Fibroblast of lung (primary cell): ENCODE results near the gene KIAA0930. TPM values are rescaled to one million over a fixed set of nuclear protein-coding genes. Genes with fewer than 3 reads are reported as not detected.

Source experiments
- DNase-seq, 2 donors: peaks; one replicate each; pipeline versions ENCODE4 v3.0.0 to v3.0.0-alpha.2; 2010; ENCODE audit warnings: low read depth in 2 of 2
- H2AFZ ChIP-seq: 2 replicates; pipeline ENCODE4 v1.5.1; 2012; ENCODE audit warnings: low read length, control low read depth, inconsistent platforms
- H3K27ac ChIP-seq: 2 replicates; pipeline ENCODE4 v1.5.1; 2011; ENCODE audit warnings: low read length, control low read depth; ENCODE audit not compliant: insufficient read depth
- H3K27me3 ChIP-seq: 2 replicates; pipeline ENCODE4 v1.5.1; 2011; ENCODE audit warnings: mild to moderate bottlenecking, low read length; ENCODE audit not compliant: control insufficient read depth, insufficient read depth
- H3K36me3 ChIP-seq: 2 replicates; pipeline ENCODE4 v1.5.1; 2011; ENCODE audit warnings: low read length; ENCODE audit not compliant: control insufficient read depth, insufficient read depth
- H3K4me1 ChIP-seq: 2 replicates; pipeline ENCODE4 v1.5.1; 2011; ENCODE audit warnings: low read length; ENCODE audit not compliant: control insufficient read depth, insufficient read depth; ENCODE audit errors: extremely low read depth
- H3K4me2 ChIP-seq: 2 replicates; pipeline ENCODE4 v1.5.1; 2011; ENCODE audit warnings: low read length, control low read depth; ENCODE audit not compliant: insufficient read depth; ENCODE audit errors: extremely low read depth
- H3K4me3 ChIP-seq, 4 experiments: fragments of 200-600 bp in 1 of 4; sonication (generic) in 1 of 4; replicated peaks in 1 of 4; 2 replicates each; pipeline ENCODE4 v1.5.1; 2011 to 2016; ENCODE audit warnings: low read length in 4 of 4, low read depth in 3 of 4, mild to moderate bottlenecking in 3 of 4, control low read depth in 2 of 4, inconsistent platforms in 1 of 4, mixed read lengths in 1 of 4; ENCODE audit not compliant: insufficient read depth in 1 of 4; ENCODE audit errors: control extremely low read depth in 1 of 4
- H3K79me2 ChIP-seq: 2 replicates; pipeline ENCODE4 v1.5.1; 2012; ENCODE audit warnings: mild to moderate bottlenecking, low read length, inconsistent platforms; ENCODE audit not compliant: control insufficient read depth, insufficient read depth
- H3K9ac ChIP-seq: 2 replicates; pipeline ENCODE4 v1.5.1; 2011; ENCODE audit warnings: mild to moderate bottlenecking, low read length, control low read depth; ENCODE audit not compliant: insufficient read depth
- H3K9me3 ChIP-seq: 2 replicates; pipeline ENCODE4 v1.5.1; 2012; ENCODE audit warnings: low read depth, low read length; ENCODE audit not compliant: control insufficient read depth, insufficient read depth
- H4K20me1 ChIP-seq: 2 replicates; pipeline ENCODE4 v1.5.1; 2011; ENCODE audit warnings: low read length; ENCODE audit not compliant: control insufficient read depth, insufficient read depth; ENCODE audit errors: extremely low read depth
- EZH2 ChIP-seq: IDR thresholded peaks from 2 replicates; pipeline ENCODE4 v1.5.1; 2012; ENCODE audit warnings: low read length, control low read depth, mild to moderate bottlenecking; ENCODE audit errors: missing control alignments
- polyA plus RNA-seq, 2 donors: library from polyadenylated mRNA; depleted of rRNA in 1 of 2; stranded (reverse) in 1 of 2; unstranded in 1 of 2; fragments of >200 nt; gene quantifications; 2 replicates each; pipeline ENCODE4 v1.2.1, GENCODE V29; 2011 to 2012; ENCODE audit warnings: missing spikeins in 1 of 2
- total RNA-seq: library from RNA; depleted of rRNA; stranded (reverse); fragments of >200 nt; gene quantifications from 2 replicates; pipeline ENCODE4 v1.2.1, GENCODE V29; 2014
- TF ChIP-seq, protein P1 (sequence below), 2 donors: IDR thresholded peaks in 1 of 2; conservative IDR thresholded peaks in 1 of 2; 1 replicate in 1 of 2; 2 replicates in 1 of 2; pipeline ENCODE4 v1.5.1; 2011 to 2012; ENCODE audit warnings: low read length in 2 of 2, control low read depth in 1 of 2, inconsistent platforms in 1 of 2, low read depth in 1 of 2, mild to moderate bottlenecking in 1 of 2

KIAA0930 gene
- total and polyA plus RNA-seq, 2 donors (not counting 1 experiment from before 2014, with no cell fraction given): 28.2 to 30.9 TPM

GRCh38 chr22:45181240-45181639 lies 59.5 kb downstream of the KIAA0930 start:
- DNase-seq: no peak
- Histone ChIP-seq H3K36me3 (peaks cover 15% of the 10 kb centered on the region), H3K79me2 (peaks cover 25% of the 10 kb centered on the region)

GRCh38 chr22:45180146-45180679 lies 60.5 kb downstream of the KIAA0930 start:
- no peak for DNase-seq
- no peaks in the 10 kb centered on the region for H4K20me1 ChIP-seq
- H3K4me3 ChIP-seq: no peak overlapping the region
- no peak overlapping the region for H2AFZ ChIP-seq
- no peak overlapping the region for H3K27ac ChIP-seq
- no peak overlapping the region for H3K9ac ChIP-seq
- H3K79me2 ChIP-seq: peaks cover 30% of the 10 kb centered on the region
- no peaks in the 10 kb centered on the region for H3K4me1 ChIP-seq
- peaks cover 16% of the 10 kb centered on the region for H3K36me3 ChIP-seq
- no peak for TF ChIP-seq EZH2
- TF ChIP-seq, protein P1, sequence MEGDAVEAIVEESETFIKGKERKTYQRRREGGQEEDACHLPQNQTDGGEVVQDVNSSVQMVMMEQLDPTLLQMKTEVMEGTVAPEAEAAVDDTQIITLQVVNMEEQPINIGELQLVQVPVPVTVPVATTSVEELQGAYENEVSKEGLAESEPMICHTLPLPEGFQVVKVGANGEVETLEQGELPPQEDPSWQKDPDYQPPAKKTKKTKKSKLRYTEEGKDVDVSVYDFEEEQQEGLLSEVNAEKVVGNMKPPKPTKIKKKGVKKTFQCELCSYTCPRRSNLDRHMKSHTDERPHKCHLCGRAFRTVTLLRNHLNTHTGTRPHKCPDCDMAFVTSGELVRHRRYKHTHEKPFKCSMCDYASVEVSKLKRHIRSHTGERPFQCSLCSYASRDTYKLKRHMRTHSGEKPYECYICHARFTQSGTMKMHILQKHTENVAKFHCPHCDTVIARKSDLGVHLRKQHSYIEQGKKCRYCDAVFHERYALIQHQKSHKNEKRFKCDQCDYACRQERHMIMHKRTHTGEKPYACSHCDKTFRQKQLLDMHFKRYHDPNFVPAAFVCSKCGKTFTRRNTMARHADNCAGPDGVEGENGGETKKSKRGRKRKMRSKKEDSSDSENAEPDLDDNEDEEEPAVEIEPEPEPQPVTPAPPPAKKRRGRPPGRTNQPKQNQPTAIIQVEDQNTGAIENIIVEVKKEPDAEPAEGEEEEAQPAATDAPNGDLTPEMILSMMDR (conservative IDR thresholded peaks at IDR 0.05 in 1 of 2, IDR thresholded peaks at IDR 0.05 in 1 of 2; ENCODE audit: low read depth in 1 of 2, low read length in 2 of 2): no peak
- no peaks in the 10 kb centered on the region for H3K27me3 ChIP-seq
- H3K9me3 ChIP-seq: no peaks in the 10 kb centered on the region
- H3K4me2 ChIP-seq: no peak overlapping the region

More at GRCh38 chr22:45181240-45181639, 59.5 kb downstream of the KIAA0930 start:
- no peak for TF ChIP-seq EZH2
- TF ChIP-seq, protein P1 (conservative IDR thresholded peaks at IDR 0.05 in 1 of 2, IDR thresholded peaks at IDR 0.05 in 1 of 2; ENCODE audit: low read depth in 1 of 2, low read length in 2 of 2): no peak
- Histone ChIP-seq H2AFZ (no peak overlapping the region), H3K4me3 (no peak overlapping the region), H3K9me3 (no peaks in the 10 kb centered on the region), H3K9ac (no peak overlapping the region), H3K4me2 (no peak overlapping the region), H4K20me1 (no peaks in the 10 kb centered on the region), H3K27ac (no peak overlapping the region), H3K27me3 (no peaks in the 10 kb centered on the region), H3K4me1 (no peaks in the 10 kb centered on the region)

GRCh38 chr22:45179276-45180049 lies 61.2 kb downstream of the KIAA0930 start:
- H3K9me3 ChIP-seq: no peaks in the 10 kb centered on the region
- peaks cover 16% of the 10 kb centered on the region for H3K36me3 ChIP-seq
- no peak overlapping the region for H3K9ac ChIP-seq
- H3K27ac ChIP-seq: no peak overlapping the region
- no peak overlapping the region for H2AFZ ChIP-seq
- no peak for DNase-seq
- no peaks in the 10 kb centered on the region for H4K20me1 ChIP-seq
- no peak overlapping the region for H3K4me3 ChIP-seq
- no peaks in the 10 kb centered on the region for H3K27me3 ChIP-seq
- peaks cover 32% of the 10 kb centered on the region for H3K79me2 ChIP-seq
- no peaks in the 10 kb centered on the region for H3K4me1 ChIP-seq
- TF ChIP-seq EZH2: no peak
- TF ChIP-seq, protein P1 (conservative IDR thresholded peaks at IDR 0.05 in 1 of 2, IDR thresholded peaks at IDR 0.05 in 1 of 2; ENCODE audit: low read depth in 1 of 2, low read length in 2 of 2): no peak
- H3K4me2 ChIP-seq: no peak overlapping the region
